Measurements from ENCODE around the gene IFI16.
"Not testable (repeated sequence)": the region's sequence is repeated elsewhere in the genome, so short reads cannot be mapped to it uniquely, and the experiment has no call there.

The IFI16 gene

DNA sequence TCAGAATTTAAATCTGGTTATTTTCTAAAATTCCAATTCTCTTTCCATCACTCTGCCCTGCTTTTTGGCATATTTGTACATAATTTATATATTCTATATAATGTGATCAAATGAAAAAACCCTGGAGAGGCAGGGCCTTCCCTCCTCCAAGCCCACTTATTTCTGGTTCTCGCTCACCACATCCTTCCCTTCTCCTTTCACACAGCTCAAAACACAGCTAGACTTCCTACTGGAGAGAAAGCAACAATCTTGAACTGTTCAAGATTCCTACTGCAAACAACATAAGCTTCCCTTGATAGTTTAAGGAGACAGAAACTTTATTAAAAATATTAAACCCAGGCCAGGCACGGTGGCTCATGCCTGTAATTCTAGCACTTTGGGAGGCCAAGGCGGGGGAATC is 74.4 kb downstream of the IFI16 start:
- Mint-ChIP-seq H3K4me3 (no peak overlapping the region), H3K27me3 (no peaks in the 10 kb centered on the region), H3K27ac (no peak overlapping the region), H3K9me3 (no peaks in the 10 kb centered on the region), H3K4me1 (peaks cover 6 to 14% of the 10 kb centered on the region in 2 donors), H3K36me3 (no peaks in the 10 kb centered on the region)
- ATAC-seq (replicated peaks) (no peak), DNase-seq (no peak)

DNA sequence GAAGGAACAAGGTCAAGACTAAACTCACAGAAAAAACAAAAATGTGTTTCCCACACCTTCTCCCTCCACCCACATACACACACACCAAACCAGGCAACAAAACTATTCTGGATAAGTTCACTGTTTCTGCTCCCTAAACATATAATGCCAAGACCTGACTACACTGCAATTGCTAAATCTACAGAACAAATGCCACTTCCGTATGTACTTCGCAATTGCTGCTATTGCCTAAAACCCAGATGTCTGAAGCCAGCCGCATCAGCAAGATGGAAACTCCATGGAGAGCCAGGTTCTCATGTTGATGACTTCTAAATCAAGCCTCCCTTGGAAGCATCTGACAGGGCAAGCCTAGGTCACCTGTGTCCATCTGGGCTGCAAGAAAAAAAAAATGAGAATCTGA is 75.2 kb downstream of the IFI16 start:
- H3K4me1 Mint-ChIP-seq = peaks cover 9 to 21% of the 10 kb centered on the region in 2 donors
- DNase-seq (no peak), ATAC-seq (replicated peaks) (no peak)
- no peak overlapping the region for H3K27ac Mint-ChIP-seq
- no peak overlapping the region for H3K4me3 Mint-ChIP-seq
- H3K9me3 Mint-ChIP-seq = no peaks in the 10 kb centered on the region
- no peaks in the 10 kb centered on the region for H3K27me3 Mint-ChIP-seq
- H3K36me3 Mint-ChIP-seq = no peaks in the 10 kb centered on the region

DNA sequence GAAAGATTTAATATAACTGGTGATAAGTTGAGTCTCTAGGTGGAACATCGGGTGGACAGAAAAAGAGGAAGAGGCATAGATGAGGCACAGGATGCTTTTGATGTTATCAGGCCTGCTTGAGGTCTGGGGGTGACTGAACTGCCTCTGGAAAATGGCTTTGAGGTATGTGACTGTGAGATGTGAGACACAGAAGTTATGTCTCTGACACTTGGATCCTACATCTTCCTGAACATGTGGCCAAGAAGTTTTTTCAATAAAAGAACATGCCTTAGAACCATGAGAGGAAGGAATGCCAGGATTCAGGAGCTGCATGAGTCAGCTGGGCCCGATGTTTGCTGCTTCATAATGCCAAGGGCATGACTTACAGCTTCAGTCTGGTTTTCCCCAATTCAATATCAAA is 78.3 kb downstream of the IFI16 start:
- H3K4me3 Mint-ChIP-seq = no peak overlapping the region
- H3K4me1 Mint-ChIP-seq = peaks cover 11 to 24% of the 10 kb centered on the region in 2 donors
- H3K36me3 Mint-ChIP-seq = no peaks in the 10 kb centered on the region
- H3K27ac Mint-ChIP-seq = no peak overlapping the region
- DNase-seq = no peak
- H3K9me3 Mint-ChIP-seq = no peaks in the 10 kb centered on the region
- H3K27me3 Mint-ChIP-seq = no peaks in the 10 kb centered on the region
- ATAC-seq (replicated peaks) = no peak

DNA sequence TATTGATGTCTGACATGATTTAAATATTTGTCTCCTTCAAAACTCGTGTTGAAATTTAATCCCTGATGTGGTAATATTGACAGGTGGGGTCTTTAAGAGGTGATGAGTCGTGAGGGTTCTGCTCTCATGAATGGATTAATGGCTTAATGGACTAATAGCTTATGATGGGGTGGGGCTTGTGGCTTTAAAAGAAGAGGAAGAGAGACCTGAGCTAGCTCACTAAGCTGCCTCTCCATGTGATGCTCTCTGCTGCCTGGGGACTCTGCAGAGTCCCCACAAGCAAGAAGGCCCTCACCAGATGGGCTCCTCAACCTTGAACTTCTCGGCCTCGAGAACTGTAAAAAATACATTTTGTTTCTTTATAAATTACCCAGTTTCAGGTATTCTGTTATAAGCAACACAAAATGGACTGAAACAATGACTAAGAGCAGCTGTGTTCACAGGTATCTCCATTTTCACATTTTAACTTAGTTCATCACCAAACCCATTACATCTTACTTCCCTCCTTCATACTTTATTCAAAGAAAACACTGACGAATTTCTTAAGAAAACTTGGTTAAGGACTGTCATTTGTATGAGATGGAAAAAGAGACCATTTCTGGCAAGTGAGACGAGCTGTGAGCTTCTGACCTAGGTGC is 79.0 kb downstream of the IFI16 start:
- Mint-ChIP-seq H3K4me1 (peaks cover 11 to 24% of the 10 kb centered on the region in 2 donors), H3K27ac (no peak overlapping the region), H3K27me3 (no peaks in the 10 kb centered on the region), H3K9me3 (no peaks in the 10 kb centered on the region), H3K36me3 (no peaks in the 10 kb centered on the region), H3K4me3 (no peak overlapping the region)
- DNase-seq (no peak), ATAC-seq (replicated peaks) (peak; percentile 75 to 87)

DNA sequence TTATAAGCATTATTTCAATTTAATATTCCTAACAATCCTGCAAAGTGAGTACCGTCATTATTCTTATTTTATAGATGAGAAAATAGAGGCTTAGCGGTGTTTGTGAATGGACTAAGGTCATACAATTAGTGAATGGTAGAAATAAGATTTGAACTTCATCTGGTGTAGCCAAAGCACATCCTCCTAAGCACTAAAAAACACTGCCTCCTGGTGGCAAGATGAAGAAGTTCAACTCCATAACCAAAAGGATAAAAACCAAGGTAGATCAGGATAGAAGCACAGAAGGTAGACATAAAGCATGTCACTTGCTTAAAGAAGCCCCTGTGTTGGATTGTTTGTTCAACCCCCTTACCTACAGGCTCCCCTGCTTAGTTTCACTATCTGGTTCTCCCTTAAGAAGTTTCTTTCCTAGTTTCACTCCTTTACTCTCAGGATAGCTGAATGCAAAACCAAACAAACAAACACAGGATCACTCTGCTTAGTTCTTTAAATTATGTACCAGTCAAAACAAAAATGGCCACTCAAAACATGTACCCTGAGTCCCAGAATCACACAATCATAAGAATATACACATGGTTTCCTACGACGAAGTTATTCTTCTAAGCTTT is 79.6 kb downstream of the IFI16 start:
- no peak for ATAC-seq (replicated peaks)
- H3K4me1 Mint-ChIP-seq = peaks cover 11 to 24% of the 10 kb centered on the region in 2 donors
- H3K27ac Mint-ChIP-seq = no peak overlapping the region
- no peaks in the 10 kb centered on the region for H3K27me3 Mint-ChIP-seq
- DNase-seq = no peak
- no peaks in the 10 kb centered on the region for H3K36me3 Mint-ChIP-seq
- H3K4me3 Mint-ChIP-seq = no peak overlapping the region
- H3K9me3 Mint-ChIP-seq = no peaks in the 10 kb centered on the region

DNA sequence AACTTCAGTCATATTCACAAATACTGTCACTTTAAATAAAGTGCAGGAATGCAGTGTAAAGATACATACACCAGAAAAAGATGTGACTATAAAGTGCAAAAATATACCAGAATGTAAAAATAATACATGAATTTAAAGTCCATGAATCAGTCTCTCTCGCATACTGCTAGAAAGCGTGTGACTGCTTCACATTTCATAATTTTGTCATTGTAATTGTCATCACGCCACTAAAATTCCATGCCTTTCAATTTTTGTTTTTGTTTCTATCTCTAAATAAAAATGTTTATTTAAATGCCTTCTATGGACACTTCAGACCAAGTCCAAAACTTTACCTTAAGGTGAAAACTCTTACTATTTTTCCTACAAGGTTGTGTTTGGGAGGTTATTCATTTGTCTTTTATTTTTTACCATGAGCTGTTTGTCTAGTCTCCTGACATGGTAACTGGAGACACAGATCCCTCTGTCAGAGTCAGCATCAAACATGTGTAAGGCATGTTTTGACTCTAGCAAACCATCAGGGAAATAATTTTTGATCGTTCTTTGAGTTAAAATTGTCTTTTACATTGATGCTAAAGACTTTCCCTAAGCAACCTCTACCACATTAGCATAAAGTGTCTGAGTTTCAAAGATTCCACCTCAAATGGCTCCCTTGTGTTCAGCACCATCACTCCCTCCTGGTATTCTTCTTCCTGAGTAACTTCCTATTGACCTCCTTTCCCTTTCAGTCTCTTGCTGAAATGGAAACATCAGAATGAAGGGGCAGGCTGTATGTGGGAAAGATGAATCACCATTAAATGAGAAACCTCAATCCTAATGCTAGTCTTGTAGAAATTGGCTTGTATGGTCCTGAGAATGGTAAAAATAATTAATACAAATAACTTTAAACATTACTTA is 80.8 kb downstream of the IFI16 start:
- H3K4me1 Mint-ChIP-seq = peaks cover 11 to 24% of the 10 kb centered on the region in 2 donors
- no peaks in the 10 kb centered on the region for H3K9me3 Mint-ChIP-seq
- no peak for ATAC-seq (replicated peaks)
- no peak overlapping the region for H3K27ac Mint-ChIP-seq
- H3K4me3 Mint-ChIP-seq = no peak overlapping the region
- H3K36me3 Mint-ChIP-seq = no peaks in the 10 kb centered on the region
- no peak for DNase-seq
- no peaks in the 10 kb centered on the region for H3K27me3 Mint-ChIP-seq

DNA sequence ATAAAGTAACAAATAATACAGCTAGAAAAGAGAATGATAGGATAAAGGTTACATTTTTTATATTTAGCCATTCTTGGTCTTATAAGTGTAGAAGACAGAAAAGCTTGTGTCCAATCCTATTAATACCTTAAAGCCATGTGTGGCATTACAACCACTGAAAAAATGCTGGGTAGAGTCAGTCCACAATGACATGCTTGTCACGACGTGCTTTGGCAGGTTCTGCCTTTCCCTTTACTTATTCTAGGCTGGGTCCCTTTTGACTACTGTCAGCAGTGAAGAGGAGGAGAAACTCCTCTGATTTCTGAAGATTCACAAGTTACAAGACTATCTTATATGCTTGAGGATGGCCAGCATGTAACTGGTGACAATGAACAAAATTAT is 81.5 kb downstream of the IFI16 start:
- no peak for DNase-seq
- no peaks in the 10 kb centered on the region for H3K36me3 Mint-ChIP-seq
- no peaks in the 10 kb centered on the region for H3K27me3 Mint-ChIP-seq
- H3K27ac Mint-ChIP-seq = no peak overlapping the region
- H3K4me3 Mint-ChIP-seq = no peak overlapping the region
- peaks cover 11 to 24% of the 10 kb centered on the region in 2 donors for H3K4me1 Mint-ChIP-seq
- no peaks in the 10 kb centered on the region for H3K9me3 Mint-ChIP-seq
- ATAC-seq (replicated peaks) = no peak

DNA sequence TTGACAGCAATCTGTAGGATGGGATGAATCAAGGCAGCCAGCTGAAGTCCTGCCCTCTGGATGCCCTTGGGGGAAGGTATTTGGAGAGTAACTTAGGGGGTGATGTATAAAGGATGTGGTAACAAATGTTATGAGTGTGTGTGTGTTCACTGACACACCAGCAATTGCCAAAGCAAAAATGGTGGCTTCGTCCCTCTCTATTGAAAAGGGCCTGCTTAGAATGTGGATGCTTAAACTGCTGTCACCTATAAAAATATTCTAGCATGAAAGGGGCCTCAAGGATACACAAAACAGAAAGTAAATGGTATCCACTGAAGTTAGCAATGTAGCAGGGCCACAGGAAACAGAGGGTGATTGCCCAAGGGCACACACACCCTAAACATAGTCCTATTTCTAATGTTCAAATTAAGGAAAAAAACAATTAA is 81.9 kb downstream of the IFI16 start:
- peaks cover 11 to 24% of the 10 kb centered on the region in 2 donors for H3K4me1 Mint-ChIP-seq
- no peaks in the 10 kb centered on the region for H3K36me3 Mint-ChIP-seq
- ATAC-seq (replicated peaks) = no peak
- no peak overlapping the region for H3K4me3 Mint-ChIP-seq
- H3K27me3 Mint-ChIP-seq = no peaks in the 10 kb centered on the region
- no peak for DNase-seq
- no peak overlapping the region for H3K27ac Mint-ChIP-seq
- no peaks in the 10 kb centered on the region for H3K9me3 Mint-ChIP-seq

DNA sequence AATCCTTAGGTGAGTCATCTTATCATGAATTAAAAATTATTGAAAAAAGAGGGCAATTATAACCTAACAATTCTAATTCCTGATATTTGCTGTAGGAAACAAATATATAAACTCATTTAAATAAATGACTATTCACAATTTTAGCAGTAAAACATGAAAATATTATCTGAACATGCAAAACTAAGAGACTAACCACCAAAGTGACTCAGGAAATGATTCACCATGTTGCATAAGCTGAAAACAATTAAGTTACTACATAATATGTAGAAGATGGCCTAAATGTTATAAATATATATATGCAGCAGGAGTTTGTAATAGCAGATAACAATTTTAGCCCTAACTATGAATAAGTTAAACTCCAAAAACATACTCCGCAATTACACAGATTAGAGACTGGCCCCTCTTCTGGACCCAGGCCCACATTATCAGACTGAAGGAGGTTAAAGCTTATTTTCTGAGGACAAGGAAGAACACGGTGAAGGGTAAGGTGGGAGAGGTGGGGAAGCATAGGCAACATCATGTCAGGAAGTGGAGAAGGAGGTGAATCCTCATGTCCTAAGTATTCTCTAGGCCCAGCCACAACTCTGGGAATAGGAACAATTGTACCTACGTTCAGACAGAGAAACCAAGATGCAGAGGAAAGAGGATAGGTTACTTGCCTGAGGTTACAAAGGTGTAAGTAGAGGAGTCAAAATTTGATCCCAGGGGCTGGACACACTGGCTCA is 82.5 kb downstream of the IFI16 start:
- H3K4me1 Mint-ChIP-seq = peaks cover 9 to 24% of the 10 kb centered on the region in 2 donors
- H3K4me3 Mint-ChIP-seq = no peak overlapping the region
- no peak overlapping the region for H3K27ac Mint-ChIP-seq
- DNase-seq (no peak), ATAC-seq (replicated peaks) (no peak)
- H3K27me3 Mint-ChIP-seq = peaks cover 0 to 3% of the 10 kb centered on the region in 2 donors
- no peaks in the 10 kb centered on the region for H3K36me3 Mint-ChIP-seq
- no peaks in the 10 kb centered on the region for H3K9me3 Mint-ChIP-seq

DNA sequence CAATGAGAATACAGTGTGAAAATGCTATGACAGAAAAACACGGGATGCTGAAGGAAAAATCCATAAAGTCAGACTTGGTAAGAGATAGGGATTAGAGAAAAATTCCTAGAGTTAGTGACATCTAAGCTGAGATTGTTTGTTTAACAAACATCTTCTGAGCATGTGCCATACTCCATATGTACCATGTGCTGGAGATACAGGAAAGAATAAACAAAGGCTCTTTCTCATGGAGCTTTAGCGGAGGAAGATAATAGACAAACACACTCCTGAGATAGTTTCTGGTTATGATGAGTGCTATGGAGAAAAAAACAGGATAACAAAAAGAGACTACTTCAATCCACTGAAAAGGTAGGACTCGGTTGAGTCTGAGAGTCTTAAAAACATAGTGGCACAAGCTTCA is 88.9 kb downstream of the IFI16 start:
- Mint-ChIP-seq H3K4me1 (no peaks in the 10 kb centered on the region), H3K4me3 (no peak overlapping the region), H3K36me3 (no peaks in the 10 kb centered on the region), H3K27ac (no peak overlapping the region), H3K9me3 (no peaks in the 10 kb centered on the region), H3K27me3 (peaks cover 20 to 42% of the 10 kb centered on the region in 2 donors)
- ATAC-seq (replicated peaks) (no peak), DNase-seq (no peak)

DNA sequence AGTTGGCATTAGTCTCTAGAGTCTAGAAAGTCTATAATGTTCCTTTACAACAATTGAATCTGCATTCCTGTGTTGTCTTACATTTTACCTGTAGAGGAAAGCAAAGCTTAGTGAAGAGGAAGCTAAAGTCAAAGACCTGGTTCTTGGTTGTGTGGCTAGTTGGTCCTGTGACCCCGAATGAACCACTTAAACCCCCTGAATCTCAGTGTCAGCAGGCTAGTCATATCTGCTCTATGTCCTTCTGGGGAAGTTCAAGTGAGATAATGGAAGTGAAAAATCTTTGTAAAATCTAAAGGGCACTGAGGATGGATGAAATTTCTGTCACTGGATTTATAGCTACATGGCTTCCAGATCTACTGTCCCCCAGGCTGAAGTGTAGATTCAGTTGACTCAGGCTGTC is 90.9 kb downstream of the IFI16 start:
- Mint-ChIP-seq H3K9me3 (no peaks in the 10 kb centered on the region), H3K27ac (no peak overlapping the region), H3K27me3 (peaks cover 24 to 48% of the 10 kb centered on the region in 2 donors), H3K4me1 (no peaks in the 10 kb centered on the region), H3K4me3 (no peak overlapping the region), H3K36me3 (no peaks in the 10 kb centered on the region)
- ATAC-seq (replicated peaks) = peak; percentile 68 to 76
- DNase-seq = no peak

DNA sequence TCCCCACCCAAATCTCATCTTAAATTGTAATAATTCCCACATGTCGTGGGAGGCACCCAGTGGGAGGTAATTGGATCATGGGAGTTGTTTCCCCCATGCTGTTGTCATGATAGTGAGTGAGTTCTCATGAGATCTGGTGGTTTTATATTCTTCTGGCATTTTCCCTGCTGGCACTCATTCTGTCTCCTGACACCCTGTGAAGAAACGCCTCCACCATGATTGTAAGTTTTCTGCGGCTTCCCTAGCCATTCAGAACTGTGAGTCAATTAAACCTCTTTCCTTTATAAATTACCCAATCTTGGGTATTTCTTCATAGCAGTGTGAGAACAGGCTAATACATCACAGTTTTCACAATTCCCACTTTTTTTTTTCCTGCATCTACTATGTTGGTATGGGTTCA is 93.3 kb downstream of the IFI16 start:
- not testable (repeated sequence) for H3K4me1 Mint-ChIP-seq; H3K9me3 Mint-ChIP-seq; H3K36me3 Mint-ChIP-seq; DNase-seq; H3K27ac Mint-ChIP-seq; H3K4me3 Mint-ChIP-seq; ATAC-seq (replicated peaks)
- peaks cover 34 to 58% of the 10 kb centered on the region in 2 donors for H3K27me3 Mint-ChIP-seq
